Stimulated activated naive CD4-positive, alpha-beta T cell treated with Interleukin-2 at 50 U/mL for 16 hours (primary cell): Measurements from ENCODE around the gene CCT8L2.
"Not testable (repeated sequence)": the region's sequence is repeated elsewhere in the genome, so short reads cannot be mapped to it uniquely, and the experiment has no call there.

Source experiments
- DNase-seq: peaks from one replicate; lab custom pipeline; 2025; lab: John Stamatoyannopoulos, UW

The CCT8L2 gene

GRCh38 chr22:16592710-16593109 is at the start of gene CCT8L2:
Gene CCT8L2 (minus strand): TSS chr22:16592810. CDS start chr22:16592550, 260 bp downstream.
- DNase-seq, result not testable (repeated sequence)

GRCh38 chr22:16635442-16635841 is 42.8 kb upstream of the CCT8L2 start:
- DNase-seq, result not testable (repeated sequence)

GRCh38 chr22:16634092-16634491 is 41.5 kb upstream of the CCT8L2 start:
- DNase-seq, result not testable (repeated sequence)

GRCh38 chr22:16628476-16628875 is 35.9 kb upstream of the CCT8L2 start:
- not testable (repeated sequence) for DNase-seq

GRCh38 chr22:16625018-16625417 is 32.4 kb upstream of the CCT8L2 start:
- not testable (repeated sequence) for DNase-seq

- not testable (repeated sequence) for DNase-seq
Observed at GRCh38 chr22:16623595-16623994, 31.0 kb upstream of the CCT8L2 start.

- not testable (repeated sequence) for DNase-seq
Observed at GRCh38 chr22:16617516-16617915, 24.9 kb upstream of the CCT8L2 start.

GRCh38 chr22:16616390-16616938 is 23.9 kb upstream of the CCT8L2 start:
- DNase-seq, result not testable (repeated sequence)

GRCh38 chr22:16615606-16616245 is 23.1 kb upstream of the CCT8L2 start:
- not testable (repeated sequence) for DNase-seq

GRCh38 chr22:16609548-16610261 is 17.1 kb upstream of the CCT8L2 start:
- no peak for DNase-seq

- no peak for DNase-seq
Observed at GRCh38 chr22:16608931-16609330, 16.3 kb upstream of the CCT8L2 start.

- DNase-seq, result not testable (repeated sequence)
Observed at GRCh38 chr22:16604257-16604998, 11.8 kb upstream of the CCT8L2 start.

GRCh38 chr22:16603770-16604242 is 11.2 kb upstream of the CCT8L2 start:
- DNase-seq, result not testable (repeated sequence)

GRCh38 chr22:16603448-16603768 is 10.8 kb upstream of the CCT8L2 start:
- no peak for DNase-seq

- DNase-seq, result not testable (repeated sequence)
Observed at GRCh38 chr22:16602728-16603447, 10.3 kb upstream of the CCT8L2 start.

GRCh38 chr22:16602224-16602727 is 9.7 kb upstream of the CCT8L2 start:
- not testable (repeated sequence) for DNase-seq

GRCh38 chr22:16601437-16602223 is 9.0 kb upstream of the CCT8L2 start:
- DNase-seq, result no peak

- DNase-seq, result not testable (repeated sequence)
Observed at GRCh38 chr22:16600644-16601436, 8.2 kb upstream of the CCT8L2 start.

GRCh38 chr22:16599648-16600047 is 7.0 kb upstream of the CCT8L2 start:
- not testable (repeated sequence) for DNase-seq

GRCh38 chr22:16595251-16595650 is 2.6 kb upstream of the CCT8L2 start:
- not testable (repeated sequence) for DNase-seq
